OCI-LY1 (cell line): ENCODE results near the gene CIDEA.

Source experiments
- H2AFZ ChIP-seq: fragments of 200-600 bp; sonication (generic), shearing (Covaris generic); 2 replicates; pipeline ENCODE4 v1.6.0; 2014; ENCODE audit warnings: antibody characterized with exemption, mild to moderate bottlenecking, low read length
- H3F3A ChIP-seq: fragments of 200-600 bp; sonication (generic), shearing (Covaris generic); 2 replicates; pipeline ENCODE4 v1.6.0; 2014; ENCODE audit warnings: mild to moderate bottlenecking, antibody characterized with exemption, low read length, moderate library complexity; ENCODE audit not compliant: insufficient read depth
- H3K27ac ChIP-seq: fragments of 200-600 bp; sonication (generic); 2 replicates; pipeline ENCODE4 v1.5.1; 2014; ENCODE audit warnings: low read length, mixed run types, mild to moderate bottlenecking, low read depth; ENCODE audit not compliant: poor library complexity, severe bottlenecking
- H3K27me3 ChIP-seq: fragments of 200-600 bp; sonication (generic); 2 replicates; pipeline ENCODE4 v1.6.0; 2014; ENCODE audit warnings: antibody characterized with exemption, mild to moderate bottlenecking, low read length, moderate library complexity; ENCODE audit not compliant: insufficient read depth
- H3K36me3 ChIP-seq: fragments of 200-600 bp; sonication (generic); 2 replicates; pipeline ENCODE4 v1.6.1; 2014; ENCODE audit warnings: mild to moderate bottlenecking, antibody characterized with exemption, low read length, moderate library complexity, mixed read lengths; ENCODE audit not compliant: insufficient read depth
- H3K4me1 ChIP-seq: fragments of 200-600 bp; sonication (generic); 2 replicates; pipeline ENCODE4 v1.5.1; 2014; ENCODE audit warnings: mild to moderate bottlenecking, low read length, moderate library complexity; ENCODE audit not compliant: insufficient read depth, severe bottlenecking
- H3K4me2 ChIP-seq: fragments of 200-600 bp; sonication (generic), shearing (Covaris generic); 2 replicates; pipeline ENCODE4 v1.6.1; 2014; ENCODE audit warnings: low read length
- H3K4me3 ChIP-seq: fragments of 200-600 bp; sonication (generic); 2 replicates; pipeline ENCODE4 v1.5.1; 2014; ENCODE audit warnings: low read length, low read depth, mild to moderate bottlenecking, mixed read lengths; ENCODE audit not compliant: poor library complexity, severe bottlenecking
- H3K79me2 ChIP-seq: fragments of 200-600 bp; shearing (Covaris generic); 2 replicates; pipeline ENCODE4 v1.6.1; 2016; ENCODE audit warnings: mixed run types, low read length, mixed read lengths; ENCODE audit not compliant: insufficient read depth
- H3K9ac ChIP-seq: fragments of 200-600 bp; sonication (generic), shearing (Covaris generic); 2 replicates; pipeline ENCODE4 v1.6.1; 2014; ENCODE audit warnings: mild to moderate bottlenecking, low read length, mixed read lengths
- H3K9me2 ChIP-seq: fragments of 200-600 bp; sonication (generic), shearing (Covaris generic); 2 replicates; pipeline ENCODE4 v1.6.1; 2014; ENCODE audit warnings: low read depth, mild to moderate bottlenecking, low read length, mixed read lengths
- H3K9me3 ChIP-seq: fragments of 200-600 bp; shearing (Covaris generic); 2 replicates; pipeline ENCODE4 v1.6.1; 2014; ENCODE audit warnings: low read length, mixed read lengths
- H4K20me1 ChIP-seq: fragments of 200-600 bp; sonication (generic), shearing (Covaris generic); 2 replicates; pipeline ENCODE4 v1.6.0; 2016; ENCODE audit warnings: mild to moderate bottlenecking, low read length; ENCODE audit not compliant: insufficient read depth
- EZH2 ChIP-seq: fragments of 200-600 bp; sonication (generic), shearing (Covaris generic); IDR thresholded peaks from 2 replicates; pipeline ENCODE4 v1.8.0; 2017; ENCODE audit warnings: borderline replicate concordance, mixed run types, mild to moderate bottlenecking, antibody characterized with exemption, low read length, moderate library complexity, mixed read lengths
- TF ChIP-seq, protein P1 (sequence below): fragments of 200-600 bp; sonication (generic), shearing (Covaris generic); IDR thresholded peaks from 2 replicates; pipeline ENCODE4 v1.5.1; 2017; ENCODE audit warnings: mild to moderate bottlenecking, antibody characterized with exemption, low read length, moderate library complexity, mixed read lengths

The CIDEA gene

DNA sequence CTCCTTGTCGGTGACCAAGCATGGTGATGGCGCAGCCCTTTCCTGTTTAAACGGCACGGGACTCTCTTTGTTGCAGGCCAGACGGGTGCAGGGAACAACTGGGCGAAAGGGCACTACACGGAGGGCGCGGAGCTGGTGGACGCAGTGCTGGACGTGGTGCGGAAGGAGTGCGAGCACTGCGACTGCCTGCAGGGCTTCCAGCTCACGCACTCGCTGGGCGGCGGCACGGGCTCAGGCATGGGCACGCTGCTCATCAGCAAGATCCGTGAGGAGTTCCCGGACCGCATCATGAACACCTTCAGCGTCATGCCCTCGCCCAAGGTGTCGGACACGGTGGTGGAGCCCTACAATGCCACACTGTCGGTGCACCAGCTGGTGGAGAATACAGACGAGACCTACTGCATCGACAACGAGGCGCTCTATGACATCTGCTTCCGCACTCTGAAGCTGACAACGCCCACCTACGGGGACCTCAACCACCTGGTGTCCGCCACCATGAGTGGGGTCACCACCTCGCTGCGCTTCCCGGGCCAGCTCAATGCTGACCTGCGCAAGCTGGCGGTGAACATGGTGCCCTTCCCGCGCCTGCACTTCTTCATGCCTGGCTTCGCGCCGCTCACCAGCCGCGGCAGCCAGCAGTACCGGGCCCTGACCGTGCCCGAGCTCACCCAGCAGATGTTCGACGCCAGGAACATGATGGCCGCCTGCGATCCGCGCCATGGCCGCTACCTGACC lies 71.0 kb downstream of the CIDEA start:
- no peak overlapping the region for H3K9ac ChIP-seq
- H3K27me3 ChIP-seq: no peaks in the 10 kb centered on the region
- no peak overlapping the region for H3K4me2 ChIP-seq
- no peaks in the 10 kb centered on the region for H3K9me2 ChIP-seq
- H4K20me1 ChIP-seq: no peaks in the 10 kb centered on the region
- 0 out of 2 replicates have a peak, but pooled peaks cover 3% of the 10 kb centered on the region for H3F3A ChIP-seq
- H3K36me3 ChIP-seq: peaks cover 51% of the 10 kb centered on the region
- H3K27ac ChIP-seq: no peak overlapping the region
- H3K79me2 ChIP-seq: no peaks in the 10 kb centered on the region
- H3K4me1 ChIP-seq: no peaks in the 10 kb centered on the region
- TF ChIP-seq, protein P1, sequence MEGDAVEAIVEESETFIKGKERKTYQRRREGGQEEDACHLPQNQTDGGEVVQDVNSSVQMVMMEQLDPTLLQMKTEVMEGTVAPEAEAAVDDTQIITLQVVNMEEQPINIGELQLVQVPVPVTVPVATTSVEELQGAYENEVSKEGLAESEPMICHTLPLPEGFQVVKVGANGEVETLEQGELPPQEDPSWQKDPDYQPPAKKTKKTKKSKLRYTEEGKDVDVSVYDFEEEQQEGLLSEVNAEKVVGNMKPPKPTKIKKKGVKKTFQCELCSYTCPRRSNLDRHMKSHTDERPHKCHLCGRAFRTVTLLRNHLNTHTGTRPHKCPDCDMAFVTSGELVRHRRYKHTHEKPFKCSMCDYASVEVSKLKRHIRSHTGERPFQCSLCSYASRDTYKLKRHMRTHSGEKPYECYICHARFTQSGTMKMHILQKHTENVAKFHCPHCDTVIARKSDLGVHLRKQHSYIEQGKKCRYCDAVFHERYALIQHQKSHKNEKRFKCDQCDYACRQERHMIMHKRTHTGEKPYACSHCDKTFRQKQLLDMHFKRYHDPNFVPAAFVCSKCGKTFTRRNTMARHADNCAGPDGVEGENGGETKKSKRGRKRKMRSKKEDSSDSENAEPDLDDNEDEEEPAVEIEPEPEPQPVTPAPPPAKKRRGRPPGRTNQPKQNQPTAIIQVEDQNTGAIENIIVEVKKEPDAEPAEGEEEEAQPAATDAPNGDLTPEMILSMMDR: no peak
- TF ChIP-seq EZH2: no peak
- H3K4me3 ChIP-seq: no peak overlapping the region
- H3K9me3 ChIP-seq: no peaks in the 10 kb centered on the region
- H2AFZ ChIP-seq: no peak overlapping the region

DNA sequence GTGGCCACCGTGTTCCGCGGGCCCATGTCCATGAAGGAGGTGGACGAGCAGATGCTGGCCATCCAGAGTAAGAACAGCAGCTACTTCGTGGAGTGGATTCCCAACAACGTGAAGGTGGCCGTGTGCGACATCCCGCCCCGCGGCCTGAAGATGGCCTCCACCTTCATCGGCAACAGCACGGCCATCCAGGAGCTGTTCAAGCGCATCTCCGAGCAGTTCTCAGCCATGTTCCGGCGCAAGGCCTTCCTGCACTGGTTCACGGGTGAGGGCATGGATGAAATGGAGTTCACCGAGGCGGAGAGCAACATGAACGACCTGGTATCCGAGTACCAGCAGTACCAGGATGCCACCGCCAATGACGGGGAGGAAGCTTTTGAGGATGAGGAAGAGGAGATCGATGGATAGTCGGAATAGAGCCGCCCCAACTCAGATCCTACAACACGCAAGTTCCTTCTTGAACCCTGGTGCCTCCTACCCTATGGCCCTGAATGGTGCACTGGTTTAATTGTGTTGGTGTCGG lies 71.6 kb downstream of the CIDEA start:
- no peak overlapping the region for H3K9ac ChIP-seq
- H3K4me3 ChIP-seq: no peak overlapping the region
- H3K9me3 ChIP-seq: no peaks in the 10 kb centered on the region
- no peaks in the 10 kb centered on the region for H3K9me2 ChIP-seq
- H4K20me1 ChIP-seq: no peaks in the 10 kb centered on the region
- no peaks in the 10 kb centered on the region for H3K27me3 ChIP-seq
- TF ChIP-seq, protein P1: no peak
- no peak for TF ChIP-seq EZH2
- 0 out of 2 replicates have a peak, but pooled peaks cover 3% of the 10 kb centered on the region for H3F3A ChIP-seq
- no peaks in the 10 kb centered on the region for H3K4me1 ChIP-seq
- peaks cover 54% of the 10 kb centered on the region for H3K36me3 ChIP-seq
- H2AFZ ChIP-seq: no peak overlapping the region
- no peaks in the 10 kb centered on the region for H3K79me2 ChIP-seq
- no peak overlapping the region for H3K27ac ChIP-seq
- H3K4me2 ChIP-seq: no peak overlapping the region

DNA sequence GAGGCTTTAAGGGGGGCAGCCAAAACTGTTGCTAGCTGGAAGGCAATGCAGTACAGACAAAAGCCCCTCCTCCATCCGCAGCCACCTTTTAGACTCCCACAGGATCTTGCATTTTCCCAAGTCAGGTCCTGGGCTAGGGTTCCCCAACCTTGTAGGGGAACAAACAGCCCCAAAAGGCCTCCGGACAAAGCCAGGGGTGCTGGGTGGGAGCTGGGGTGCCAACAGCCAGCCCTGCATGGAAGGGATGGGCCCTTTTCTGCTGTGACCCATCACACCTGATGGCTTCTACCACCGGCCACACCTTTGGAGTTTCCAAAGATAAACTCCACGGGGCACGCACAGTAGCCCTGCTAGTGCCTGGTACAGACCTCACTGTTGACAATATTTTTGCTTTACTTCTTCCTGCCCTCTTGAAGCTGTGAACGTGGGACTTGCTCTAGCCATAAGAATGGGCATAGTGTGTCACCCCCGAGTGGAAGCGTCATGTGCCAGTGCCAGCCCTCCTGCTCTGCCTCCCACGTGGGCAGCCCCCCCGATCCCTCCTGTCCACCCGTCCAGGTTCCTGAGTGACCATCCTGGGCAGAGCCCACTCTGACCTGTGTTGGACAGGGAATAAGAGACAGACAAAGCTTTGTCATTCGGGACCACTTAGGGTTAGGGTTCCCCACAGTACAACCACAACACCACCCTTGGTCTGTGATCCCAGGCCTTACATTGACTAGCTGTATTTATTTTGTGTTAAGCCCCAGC lies 72.7 kb downstream of the CIDEA start:
- H3K4me2 ChIP-seq: no peak overlapping the region
- H2AFZ ChIP-seq: no peak overlapping the region
- H3K4me1 ChIP-seq: no peaks in the 10 kb centered on the region
- H3K9me2 ChIP-seq: no peaks in the 10 kb centered on the region
- peaks cover 61% of the 10 kb centered on the region for H3K36me3 ChIP-seq
- H3K79me2 ChIP-seq: no peaks in the 10 kb centered on the region
- no peaks in the 10 kb centered on the region for H3K9me3 ChIP-seq
- H3K4me3 ChIP-seq: no peak overlapping the region
- no peak overlapping the region for H3K9ac ChIP-seq
- no peaks in the 10 kb centered on the region for H3K27me3 ChIP-seq
- no peaks in the 10 kb centered on the region for H4K20me1 ChIP-seq
- H3K27ac ChIP-seq: no peak overlapping the region
- TF ChIP-seq EZH2: no peak
- TF ChIP-seq, protein P1: no peak
- H3F3A ChIP-seq: 0 out of 2 replicates have a peak, but pooled peaks cover 3% of the 10 kb centered on the region
